ENCODE data around the gene PDZD2.

GRCh38 chr5:32157078-32157477 is 518.1 kb downstream of the PDZD2 start:
- TF ChIP-seq CTCF (IDR thresholded peaks at IDR 0.05) (no peak), POLR2A (IDR thresholded peaks at IDR 0.05) (no peak)
